Suprapubic skin (tissue), 4 donors: ENCODE data around the gene TRIM43B. TPM values are rescaled to one million over a fixed set of nuclear protein-coding genes. Genes with fewer than 3 reads are reported as not detected.
"Not testable (repeated sequence)": the region's sequence is repeated elsewhere in the genome, so short reads cannot be mapped to it uniquely, and the experiment has no call there.

Experiments
- DNase-seq, 2 donors: peaks; one replicate each; pipeline ENCODE4 v3.0.0-alpha.2; 2019; ENCODE audit warnings: low spot score in 2 of 2
- H3K27ac ChIP-seq: fragments of 200-600 bp; sonication (generic); one replicate; pipeline ENCODE4 v1.5.1; 2019
- H3K27me3 ChIP-seq: fragments of 200-600 bp; sonication (generic); one replicate; pipeline ENCODE4 v1.5.1; 2019
- H3K36me3 ChIP-seq: fragments of 200-600 bp; sonication (generic); one replicate; pipeline ENCODE4 v1.5.1; 2019
- H3K4me1 ChIP-seq: fragments of 200-600 bp; sonication (generic); one replicate; pipeline ENCODE4 v1.5.1; 2019
- H3K4me3 ChIP-seq: fragments of 200-600 bp; sonication (generic); one replicate; pipeline ENCODE4 v1.5.1; 2019; ENCODE audit warnings: mild to moderate bottlenecking
- H3K9me3 ChIP-seq: fragments of 200-600 bp; sonication (generic); one replicate; pipeline ENCODE4 v1.5.1; 2019
- WGBS: methylation state at CpG from one replicate; pipeline ENCODE4 v1.1.5; 2018; 5-methylcytosine and 5-hydroxymethylcytosine counted together
- total RNA-seq, 4 donors: library from RNA; depleted of rRNA; stranded (reverse); fragments of >200 nt; gene quantifications; one replicate each; pipeline ENCODE4 v1.1.0, GENCODE V29; 2016

Gene TRIM43B
- total RNA-seq, 4 donors from 2014 or later, result not detected

DNA sequence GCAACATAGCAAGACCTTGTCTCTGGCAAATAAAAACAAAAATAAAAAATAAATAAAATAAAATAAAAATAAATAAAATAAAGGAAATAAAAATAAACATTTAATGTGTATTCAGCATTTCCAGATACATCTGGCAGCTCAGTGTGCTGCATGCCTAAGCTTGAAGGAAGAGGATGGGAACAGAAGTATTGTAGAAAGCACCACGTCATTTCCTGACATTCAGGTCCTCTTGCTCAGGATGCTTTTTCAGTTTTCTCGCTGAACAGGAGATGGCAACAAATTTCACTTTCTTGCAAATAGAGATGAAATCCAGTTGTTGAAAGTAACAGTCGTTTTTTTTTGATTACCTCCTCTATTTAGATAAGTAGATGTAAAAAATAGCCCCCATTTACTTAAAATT lies 21.3 kb downstream of the TRIM43B start:
- not testable (repeated sequence) for H3K4me1 ChIP-seq, H3K4me3 ChIP-seq, H3K36me3 ChIP-seq, H3K27ac ChIP-seq, H3K27me3 ChIP-seq, DNase-seq, H3K9me3 ChIP-seq
- no CpG with 5 or more reads among the region's 3 CpGs for WGBS

DNA sequence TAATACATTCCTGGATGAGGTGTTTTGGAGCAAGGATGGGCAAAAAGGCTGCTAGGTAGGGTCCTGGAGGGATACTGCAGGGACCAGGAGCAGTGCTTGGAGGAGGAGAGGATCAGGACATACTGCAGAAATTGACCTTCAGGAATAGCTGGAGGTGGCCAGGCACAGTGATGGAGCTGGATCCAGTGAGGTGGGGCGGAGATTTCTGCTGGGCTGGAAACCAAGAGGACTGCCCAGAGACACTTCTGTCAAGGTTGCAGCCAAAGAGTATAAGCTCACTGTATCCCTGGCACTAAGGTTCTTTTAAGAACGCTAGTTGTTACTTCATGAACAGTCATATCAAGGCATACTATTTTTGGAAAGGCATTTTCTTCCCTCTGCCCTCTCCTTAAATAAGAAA lies 39.2 kb downstream of the TRIM43B start:
- H3K27ac ChIP-seq, H3K36me3 ChIP-seq, H3K27me3 ChIP-seq, H3K9me3 ChIP-seq, DNase-seq, H3K4me3 ChIP-seq, H3K4me1 ChIP-seq: not testable (repeated sequence)
- WGBS, result no CpG with 5 or more reads among the region's 2 CpGs

DNA sequence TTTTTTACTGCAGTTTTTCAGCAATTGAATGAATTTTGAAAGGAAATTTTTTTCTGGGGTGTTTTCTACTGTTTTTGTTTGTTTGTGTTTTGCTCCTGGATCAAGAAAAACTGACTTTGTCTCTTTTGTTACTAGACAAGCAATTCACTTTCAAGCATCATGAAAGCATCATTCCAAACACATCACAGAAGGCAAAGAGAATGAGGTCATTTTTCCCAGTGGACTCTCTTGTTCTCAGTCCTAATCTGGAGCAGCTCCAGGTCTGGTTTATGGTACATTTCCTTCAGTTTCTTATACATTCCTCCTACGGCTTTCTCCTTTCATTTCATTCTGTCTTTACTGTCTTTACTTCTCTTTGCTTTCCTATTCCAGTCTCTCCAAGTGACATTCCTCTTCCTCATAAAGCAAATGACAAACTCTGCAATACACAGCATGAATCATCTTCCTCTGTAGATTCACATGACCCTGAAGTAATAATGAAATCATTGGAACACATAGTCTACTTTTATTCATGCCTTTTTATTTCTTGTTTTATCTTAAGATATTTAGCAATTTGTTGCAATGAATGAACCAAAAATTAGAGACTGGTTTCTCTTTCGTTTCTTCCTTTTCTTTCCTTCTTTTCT lies 42.0 kb downstream of the TRIM43B start:
- not testable (repeated sequence) for H3K4me3 ChIP-seq, H3K4me1 ChIP-seq, H3K27ac ChIP-seq, H3K36me3 ChIP-seq, H3K9me3 ChIP-seq, DNase-seq, H3K27me3 ChIP-seq
- no CpG with 5 or more reads among the region's 2 CpGs for WGBS

GRCh38 chr2:95435872-95436209 lies 48.7 kb downstream of the TRIM43B start:
- not testable (repeated sequence) for H3K9me3 ChIP-seq, H3K27ac ChIP-seq, H3K4me3 ChIP-seq, H3K36me3 ChIP-seq, DNase-seq, H3K4me1 ChIP-seq, H3K27me3 ChIP-seq
- WGBS, result 30% methylated on average over 2 of the region's 5 CpGs

DNA sequence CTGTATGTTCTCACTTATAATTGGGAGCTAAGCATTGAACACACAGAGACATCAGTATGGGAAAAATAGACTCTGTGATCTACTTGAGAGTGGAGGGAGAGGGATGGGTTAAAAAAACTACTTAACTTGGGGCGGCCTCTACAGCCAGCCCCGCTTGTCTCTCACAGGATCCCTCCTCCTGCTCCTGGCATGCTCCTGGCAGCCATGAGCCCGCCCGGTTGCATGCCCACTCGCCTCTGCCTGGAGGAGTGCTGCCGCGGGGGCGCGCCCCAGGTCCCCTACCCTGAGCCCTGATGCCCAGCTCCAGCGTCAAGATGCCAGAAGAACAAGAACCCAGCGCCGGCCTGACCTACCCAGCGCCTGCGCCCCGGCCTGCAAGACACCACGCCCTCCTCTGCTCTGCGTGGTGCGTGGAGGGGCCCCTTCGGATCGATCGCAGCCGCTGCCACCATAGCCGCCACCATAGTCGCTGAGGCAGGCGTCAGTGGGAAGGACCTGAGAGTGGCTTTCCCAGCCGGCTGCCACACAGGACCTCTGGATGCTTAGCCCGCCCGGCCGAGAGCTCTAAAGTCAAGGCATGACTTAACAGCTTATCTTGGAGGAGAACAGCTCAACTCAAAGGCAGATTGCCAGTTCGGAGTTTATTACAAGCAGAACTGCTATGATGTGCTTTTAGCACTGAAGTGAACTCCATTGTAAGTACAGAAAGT lies 49.2 kb downstream of the TRIM43B start:
- WGBS, result no CpG with 5 or more reads among the region's 30 CpGs
- H3K27ac ChIP-seq, result not testable (repeated sequence)

DNA sequence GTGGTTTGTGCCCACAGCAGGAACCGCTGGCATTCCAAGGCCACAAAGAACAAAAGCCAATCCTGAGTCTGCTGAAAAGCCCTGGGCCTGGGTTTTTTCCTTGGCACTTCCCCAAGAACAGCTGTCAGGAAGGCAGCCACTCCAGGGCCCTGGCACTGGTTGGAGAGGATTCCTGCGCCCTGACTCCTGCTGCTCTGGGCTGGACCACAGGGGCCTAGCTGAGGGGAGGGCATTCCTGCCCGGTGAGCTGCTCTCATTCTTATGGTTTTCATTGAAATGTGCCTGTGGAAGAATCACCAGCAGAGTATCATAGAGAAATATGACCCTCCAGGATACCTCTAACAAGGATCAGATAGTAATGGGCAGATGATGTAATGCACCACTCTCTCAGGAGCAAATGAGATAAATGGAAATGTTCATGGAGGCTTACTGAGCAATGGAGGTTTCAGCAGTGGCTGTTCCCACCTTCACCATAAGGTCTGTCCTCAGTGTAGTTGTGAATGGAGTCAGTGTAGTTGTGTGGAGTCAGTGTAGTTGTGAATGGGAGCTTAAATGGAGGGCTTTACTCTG lies 50.0 kb downstream of the TRIM43B start:
- not testable (repeated sequence) for H3K36me3 ChIP-seq, H3K4me1 ChIP-seq, H3K27me3 ChIP-seq, DNase-seq, H3K4me3 ChIP-seq, H3K27ac ChIP-seq, H3K9me3 ChIP-seq
- no CpG with 5 or more reads among the region's 3 CpGs for WGBS

More for the DNA sequence above, 49.2 kb downstream of the TRIM43B start:
- not testable (repeated sequence) for H3K27me3 ChIP-seq, H3K4me1 ChIP-seq, H3K4me3 ChIP-seq, H3K9me3 ChIP-seq, DNase-seq, H3K36me3 ChIP-seq

GRCh38 chr2:95433973-95434372 lies 50.6 kb downstream of the TRIM43B start:
- H3K9me3 ChIP-seq, H3K27ac ChIP-seq, H3K27me3 ChIP-seq, DNase-seq, H3K4me1 ChIP-seq, H3K4me3 ChIP-seq, H3K36me3 ChIP-seq: not testable (repeated sequence)
- no CpG with 5 or more reads among the region's 2 CpGs for WGBS

DNA sequence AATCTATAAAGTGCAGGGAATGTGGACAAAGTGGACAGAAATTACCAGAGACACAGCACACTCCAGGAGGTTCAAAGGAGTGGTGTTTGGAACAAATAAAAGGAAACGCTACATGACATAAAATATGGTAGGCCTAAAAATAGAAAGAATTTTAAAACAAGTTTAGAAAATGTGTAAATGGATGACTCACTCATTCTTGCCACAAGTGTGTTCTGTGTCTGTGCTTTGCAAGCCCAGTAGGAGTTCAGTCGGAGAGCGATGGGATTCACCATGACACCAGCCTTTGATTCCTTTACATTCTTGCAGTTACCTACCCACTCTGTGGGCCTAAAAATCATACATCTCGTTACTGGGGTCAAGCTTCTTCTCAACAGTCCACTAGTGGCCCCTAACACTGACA lies 51.2 kb downstream of the TRIM43B start:
- H3K27ac ChIP-seq, H3K27me3 ChIP-seq, H3K4me1 ChIP-seq, H3K4me3 ChIP-seq, H3K9me3 ChIP-seq, DNase-seq, H3K36me3 ChIP-seq: not testable (repeated sequence)
- no CpG with 5 or more reads among the region's 4 CpGs for WGBS

- not testable (repeated sequence) for H3K4me3 ChIP-seq, H3K27me3 ChIP-seq, H3K36me3 ChIP-seq, H3K9me3 ChIP-seq, H3K4me1 ChIP-seq, H3K27ac ChIP-seq, DNase-seq
- no CpG with 5 or more reads among the region's 8 CpGs for WGBS
Measured at GRCh38 chr2:95429748-95430467, 54.6 kb downstream of the TRIM43B start.

- H3K36me3 ChIP-seq, H3K9me3 ChIP-seq, H3K27me3 ChIP-seq, DNase-seq, H3K4me1 ChIP-seq, H3K4me3 ChIP-seq, H3K27ac ChIP-seq: not testable (repeated sequence)
- WGBS, result 20% methylated on average over 1 of the region's 30 CpGs
Measured at GRCh38 chr2:95427196-95427867, 57.2 kb downstream of the TRIM43B start.

Other genes starting within 250 kb of the TRIM43B start
- 100 to 1,000 TPM in 2 of 4 donors, 10 to 100 TPM in 2; 96.8 to 166 (median 131) TPM for gene PROM2, start 210.3 kb downstream of the TRIM43B start, total RNA-seq
- 10 to 100 TPM in 3 of 4 donors, 1 to 10 TPM in 1; 7.1 to 21.6 (median 13.6) TPM for gene KCNIP3, start 187.4 kb downstream of the TRIM43B start, total RNA-seq
- gene FAHD2A, start 82.0 kb downstream of the TRIM43B start, total RNA-seq, result 10 to 100 TPM; 16.4 to 52.5 (median 26.9) TPM
- not detected for gene TRIM43, start 107.2 kb upstream of the TRIM43B start, total RNA-seq